SK-N-SH (cell line): ENCODE results near the gene CLN6.

Experiments
- CTCF ChIP-seq: fragments of 200-600 bp; sonication (generic); IDR thresholded peaks from 2 replicates; pipeline ENCODE4 v1.6.1; 2017; ENCODE audit warnings: antibody characterized with exemption, mild to moderate bottlenecking, moderate library complexity
- EP300 ChIP-seq, 2 experiments: IDR thresholded peaks; 2 replicates each; pipeline versions ENCODE4 v1.4.0 to v1.6.1; 2012; ENCODE audit warnings: borderline replicate concordance in 1 of 2, low read depth in 1 of 2, low read length in 1 of 2
- EZH2phosphoT487 ChIP-seq: fragments of 200-600 bp; sonication (generic); IDR thresholded peaks from 2 replicates; pipeline ENCODE4 v1.6.1; 2017; ENCODE audit warnings: low read depth, mixed run types, mild to moderate bottlenecking, antibody characterized with exemption, moderate library complexity, borderline replicate concordance
- GABPA ChIP-seq: IDR thresholded peaks from 2 replicates; pipeline ENCODE4 v1.4.0; 2012; ENCODE audit warnings: low read depth, mild to moderate bottlenecking
- MXI1 ChIP-seq: IDR thresholded peaks from 2 replicates; pipeline ENCODE4 v1.6.1; 2012; ENCODE audit warnings: mild to moderate bottlenecking, low read depth, low read length, improper control_type of control experiment
- RAD21 ChIP-seq: IDR thresholded peaks from 2 replicates; pipeline ENCODE4 v1.6.1; 2012; ENCODE audit warnings: mild to moderate bottlenecking, low read length
- REST ChIP-seq: IDR thresholded peaks from 2 replicates; pipeline ENCODE4 v1.6.1; 2012; ENCODE audit warnings: mild to moderate bottlenecking, low read depth, low read length, moderate library complexity
- SMC3 ChIP-seq: IDR thresholded peaks from 2 replicates; pipeline ENCODE4 v1.6.1; 2012; ENCODE audit warnings: low read depth, low read length, improper control_type of control experiment
- TAF1 ChIP-seq: IDR thresholded peaks from 2 replicates; pipeline ENCODE4 v1.6.1; 2012; ENCODE audit warnings: low read depth, mild to moderate bottlenecking, low read length, moderate library complexity, borderline replicate concordance
- TCF12 ChIP-seq: IDR thresholded peaks from 2 replicates; pipeline ENCODE4 v1.4.0; 2012

GRCh38 chr15:68209272-68209671, 20.3 kb downstream of the CLN6 start:
- TF ChIP-seq CTCF = no peak
- TF ChIP-seq MXI1 = no peak
- TF ChIP-seq TCF12 = no peak
- no peak for TF ChIP-seq REST
- no peak for TF ChIP-seq EP300 (IDR thresholded peaks at IDR 0.05; ENCODE audit: borderline replicate concordance in 1 of 2, low read depth in 1 of 2, low read length in 1 of 2)
- TF ChIP-seq RAD21 = no peak
- no peak for TF ChIP-seq TAF1
- TF ChIP-seq SMC3 = no peak
- no peak for TF ChIP-seq EZH2phosphoT487
- no peak for TF ChIP-seq GABPA
